SK-N-SH (cell line): ENCODE data around the gene PRRC2A. TPM values are rescaled to one million over a fixed set of nuclear protein-coding genes. Genes with fewer than 3 reads are reported as not detected.

Experiments
- CTCF ChIA-PET: fragments of 300-600, 350-600 bp; formaldehyde crosslinking; extraction: SDS; loops from one replicate; lab custom pipeline; 2021; lab: Yijun Ruan, JAX
- POLR2A ChIA-PET: fragments of 350-600 bp; sonication (Branson Sonifier 250); formaldehyde crosslinking; extraction: SDS; loops from one replicate; lab custom pipeline; 2020; ENCODE audit warnings: antibody characterized with exemption, inconsistent platforms; lab: Yijun Ruan, JAX
- DNase-seq: peaks from one replicate; pipeline ENCODE4 v3.0.0; 2012
- H2AFZ ChIP-seq: fragments of 200-600 bp; sonication (generic); 2 replicates; pipeline ENCODE4 v1.8.1; 2016; ENCODE audit warnings: antibody characterized with exemption, mild to moderate bottlenecking, low read depth
- H3F3A ChIP-seq: fragments of 200-600 bp; sonication (generic); replicated peaks from 2 replicates; pipeline ENCODE3; 2016; ENCODE audit warnings: antibody characterized with exemption, mild to moderate bottlenecking; ENCODE audit not compliant: insufficient read depth
- H3K27ac ChIP-seq, 2 experiments: fragments of 200-500 bp in 1 of 2; fragments of 200-600 bp in 1 of 2; sonication (Bioruptor generic) in 1 of 2; sonication (generic), shearing (Covaris generic) in 1 of 2; 2 replicates each; pipeline versions ENCODE4 v1.5.1 to v1.6.1; 2014 to 2016; ENCODE audit warnings: low read depth in 2 of 2, inconsistent platforms in 1 of 2, low read length in 1 of 2, mild to moderate bottlenecking in 1 of 2, mixed read lengths in 1 of 2
- H3K27me3 ChIP-seq: fragments of 200-600 bp; sonication (generic), shearing (Covaris generic); 2 replicates; pipeline ENCODE4 v1.6.1; 2016; ENCODE audit warnings: mixed run types; ENCODE audit not compliant: insufficient read depth
- H3K36me3 ChIP-seq, 2 experiments: fragments of 200-500 bp in 1 of 2; fragments of 200-600 bp in 1 of 2; sonication (Bioruptor generic) in 1 of 2; sonication (generic) in 1 of 2; replicated peaks in 1 of 2; 2 replicates each; pipeline versions ENCODE3 to v1.5.1; 2014 to 2016; ENCODE audit warnings: low read length in 1 of 2, mild to moderate bottlenecking in 1 of 2; ENCODE audit not compliant: insufficient read depth in 2 of 2, control insufficient read depth in 1 of 2
- H3K4me1 ChIP-seq, 2 experiments: fragments of 200-500 bp in 1 of 2; fragments of 200-600 bp in 1 of 2; sonication (Bioruptor generic) in 1 of 2; sonication (generic), shearing (Covaris generic) in 1 of 2; 2 replicates each; pipeline versions ENCODE4 v1.5.1 to v1.6.1; 2014 to 2016; ENCODE audit warnings: low read depth in 1 of 2, low read length in 1 of 2, mixed run types in 1 of 2; ENCODE audit not compliant: insufficient read depth in 2 of 2, control insufficient read depth in 1 of 2
- H3K4me2 ChIP-seq: fragments of 200-600 bp; sonication (generic), shearing (Covaris generic); 2 replicates; pipeline ENCODE4 v1.6.1; 2017; ENCODE audit warnings: mixed run types
- H3K4me3 ChIP-seq, 2 experiments: fragments of 200-500 bp in 1 of 2; fragments of 200-600 bp in 1 of 2; sonication (Bioruptor generic) in 1 of 2; sonication (generic), shearing (Covaris generic) in 1 of 2; 2 replicates each; pipeline versions ENCODE4 v1.5.1 to v1.8.1; 2014 to 2016; ENCODE audit warnings: low read depth in 2 of 2, inconsistent platforms in 1 of 2, low read length in 1 of 2, mild to moderate bottlenecking in 1 of 2, mixed read lengths in 1 of 2, moderate library complexity in 1 of 2
- H3K79me2 ChIP-seq: fragments of 200-600 bp; sonication (generic); 2 replicates; pipeline ENCODE4 v1.8.1; 2017; ENCODE audit warnings: mild to moderate bottlenecking; ENCODE audit not compliant: insufficient read depth
- H3K9ac ChIP-seq: fragments of 200-600 bp; sonication (generic); 2 replicates; pipeline ENCODE4 v1.6.1; 2017; ENCODE audit warnings: mixed run types
- H3K9me2 ChIP-seq: fragments of 200-600 bp; sonication (generic); 2 replicates; pipeline ENCODE4 v1.6.1; 2017; ENCODE audit warnings: mixed run types
- H3K9me3 ChIP-seq: fragments of 200-600 bp; sonication (generic); 2 replicates; pipeline ENCODE4 v1.6.1; 2017; ENCODE audit warnings: mixed run types, mild to moderate bottlenecking, moderate library complexity
- H4K20me1 ChIP-seq: fragments of 200-600 bp; sonication (generic); 2 replicates; pipeline ENCODE4 v1.6.1; 2017; ENCODE audit warnings: mild to moderate bottlenecking, mixed run types; ENCODE audit not compliant: insufficient read depth
- CHD2 ChIP-seq: fragments of 150-350 bp; IDR thresholded peaks from 2 replicates; pipeline ENCODE4 v1.6.1; 2018; ENCODE audit warnings: low read length; ENCODE audit not compliant: partially characterized antibody
- EZH2phosphoT487 ChIP-seq: fragments of 200-600 bp; sonication (generic); IDR thresholded peaks from 2 replicates; pipeline ENCODE4 v1.6.1; 2017; ENCODE audit warnings: low read depth, mixed run types, mild to moderate bottlenecking, antibody characterized with exemption, moderate library complexity, borderline replicate concordance
- FOSL2 ChIP-seq: IDR thresholded peaks from 2 replicates; pipeline ENCODE4 v1.4.0; 2012; ENCODE audit warnings: low read depth, mild to moderate bottlenecking, moderate library complexity, borderline replicate concordance
- FOXJ3 ChIP-seq: sonication (generic); formaldehyde crosslinking; IDR thresholded peaks from 2 replicates; pipeline ENCODE4 v1.5.1; 2020; ENCODE audit warnings: mild to moderate bottlenecking, missing genetic modification reagents
- GABPA ChIP-seq: IDR thresholded peaks from 2 replicates; pipeline ENCODE4 v1.4.0; 2012; ENCODE audit warnings: low read depth, mild to moderate bottlenecking
- GATA2 ChIP-seq: sonication (generic); formaldehyde crosslinking; IDR thresholded peaks from 2 replicates; pipeline ENCODE4 v1.5.0; 2020; ENCODE audit warnings: mild to moderate bottlenecking, missing genetic modification reagents
- JUND ChIP-seq: IDR thresholded peaks from 2 replicates; pipeline ENCODE4 v1.4.0; 2012
- MEF2A ChIP-seq: IDR thresholded peaks from 2 replicates; pipeline ENCODE4 v1.4.0; 2012; ENCODE audit warnings: low read depth, borderline replicate concordance
- MXI1 ChIP-seq: IDR thresholded peaks from 2 replicates; pipeline ENCODE4 v1.6.1; 2012; ENCODE audit warnings: mild to moderate bottlenecking, low read depth, low read length, improper control_type of control experiment
- POLR2AphosphoS5 ChIP-seq: IDR thresholded peaks from 2 replicates; pipeline ENCODE4 v1.6.1; 2012; ENCODE audit warnings: low read depth, low read length
- RAD21 ChIP-seq: IDR thresholded peaks from 2 replicates; pipeline ENCODE4 v1.6.1; 2012; ENCODE audit warnings: mild to moderate bottlenecking, low read length
- RCOR1 ChIP-seq: fragments of 150-350 bp; IDR thresholded peaks from 2 replicates; pipeline ENCODE4 v1.6.1; 2017; ENCODE audit warnings: antibody characterized with exemption, low read length
- RFX5 ChIP-seq: IDR thresholded peaks from 2 replicates; pipeline ENCODE4 v1.6.1; 2012; ENCODE audit warnings: mild to moderate bottlenecking, improper control_type of control experiment, low read length
- SMC3 ChIP-seq: IDR thresholded peaks from 2 replicates; pipeline ENCODE4 v1.6.1; 2012; ENCODE audit warnings: low read depth, low read length, improper control_type of control experiment
- WGBS: methylation state at CpG from one replicate; pipeline ENCODE4 v1.1.6; 2017; ENCODE audit warnings: low lambda C conversion rate; 5-methylcytosine and 5-hydroxymethylcytosine counted together
- polyA plus RNA-seq, 3 experiments: library from polyadenylated mRNA; depleted of rRNA; stranded (reverse); fragments of >200 nt; gene quantifications; 2 replicates each; pipeline ENCODE4 v1.2.3, GENCODE V29; 2012
- TF ChIP-seq, protein P1 (sequence below): IDR thresholded peaks from 2 replicates; pipeline ENCODE4 v1.4.0; 2012; ENCODE audit warnings: low read depth, borderline replicate concordance
- TF ChIP-seq, protein P2 (sequence below): IDR thresholded peaks from 2 replicates; pipeline ENCODE4 v1.4.0; 2012; ENCODE audit warnings: low read depth
- TF ChIP-seq, protein P3 (sequence below): fragments of 150-350 bp; IDR thresholded peaks from 2 replicates; pipeline ENCODE4 v1.6.1; 2017; ENCODE audit warnings: antibody characterized with exemption, low read length, low read depth, borderline replicate concordance

Gene PRRC2A
- polyA plus RNA-seq, 1 of the 3 experiments (the other 2 are of a cell fraction): 76.1 TPM

DNA sequence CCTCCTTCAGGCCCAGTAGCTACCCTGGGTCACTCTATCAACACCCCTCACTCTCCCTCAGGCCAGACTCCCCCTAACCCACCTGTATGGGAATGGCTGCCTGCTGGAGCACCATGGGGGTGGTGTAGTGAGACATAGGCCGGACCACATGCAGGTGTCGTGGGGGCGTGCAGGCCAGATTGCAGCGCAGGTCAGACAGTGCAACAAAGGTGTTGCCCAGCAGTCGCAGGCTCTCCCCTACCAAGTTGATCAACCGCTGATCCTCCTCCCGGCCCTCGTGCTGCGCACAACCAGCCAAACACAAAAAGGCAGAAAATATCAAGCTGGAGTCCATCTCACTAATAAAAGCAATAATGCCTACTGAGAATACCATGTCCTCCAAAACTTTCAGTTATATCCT lies 24.8 kb downstream of the PRRC2A start:
- H3K4me1 ChIP-seq: no peaks in the 10 kb centered on the region
- H3K4me2 ChIP-seq: no peak overlapping the region
- DNase-seq: no peak
- peaks cover 9% of the 10 kb centered on the region for H3F3A ChIP-seq
- H3K79me2 ChIP-seq: peaks cover 25% of the 10 kb centered on the region
- no peaks in the 10 kb centered on the region for H3K9me3 ChIP-seq
- H3K9me2 ChIP-seq: no peaks in the 10 kb centered on the region
- H2AFZ ChIP-seq: no peak overlapping the region
- no peaks in the 10 kb centered on the region for H3K27me3 ChIP-seq
- H3K4me3 ChIP-seq: no peak overlapping the region
- H3K9ac ChIP-seq: no peak overlapping the region
- H4K20me1 ChIP-seq: no peaks in the 10 kb centered on the region
- H3K27ac ChIP-seq: no peak overlapping the region
- ChIA-PET POLR2A (no interaction called here), CTCF (interaction anchor here (1.4 kb wide), 1 partner anchor 20 kb away, joined by 3 read pairs; no protein-coding TSS in a partner anchor)
- 98% methylated on average over 9 of the region's 9 CpGs for WGBS
- TF ChIP-seq, protein P1, sequence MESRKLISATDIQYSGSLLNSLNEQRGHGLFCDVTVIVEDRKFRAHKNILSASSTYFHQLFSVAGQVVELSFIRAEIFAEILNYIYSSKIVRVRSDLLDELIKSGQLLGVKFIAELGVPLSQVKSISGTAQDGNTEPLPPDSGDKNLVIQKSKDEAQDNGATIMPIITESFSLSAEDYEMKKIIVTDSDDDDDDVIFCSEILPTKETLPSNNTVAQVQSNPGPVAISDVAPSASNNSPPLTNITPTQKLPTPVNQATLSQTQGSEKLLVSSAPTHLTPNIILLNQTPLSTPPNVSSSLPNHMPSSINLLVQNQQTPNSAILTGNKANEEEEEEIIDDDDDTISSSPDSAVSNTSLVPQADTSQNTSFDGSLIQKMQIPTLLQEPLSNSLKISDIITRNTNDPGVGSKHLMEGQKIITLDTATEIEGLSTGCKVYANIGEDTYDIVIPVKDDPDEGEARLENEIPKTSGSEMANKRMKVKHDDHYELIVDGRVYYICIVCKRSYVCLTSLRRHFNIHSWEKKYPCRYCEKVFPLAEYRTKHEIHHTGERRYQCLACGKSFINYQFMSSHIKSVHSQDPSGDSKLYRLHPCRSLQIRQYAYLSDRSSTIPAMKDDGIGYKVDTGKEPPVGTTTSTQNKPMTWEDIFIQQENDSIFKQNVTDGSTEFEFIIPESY: no peak
- no peak for TF ChIP-seq JUND
- no peak for TF ChIP-seq RCOR1
- TF ChIP-seq CHD2: no peak
- no peak for TF ChIP-seq POLR2AphosphoS5
- TF ChIP-seq GATA2 (CRISPR knock-in tag): no peak
- TF ChIP-seq MXI1: no peak
- TF ChIP-seq MEF2A: no peak
- TF ChIP-seq, protein P2, sequence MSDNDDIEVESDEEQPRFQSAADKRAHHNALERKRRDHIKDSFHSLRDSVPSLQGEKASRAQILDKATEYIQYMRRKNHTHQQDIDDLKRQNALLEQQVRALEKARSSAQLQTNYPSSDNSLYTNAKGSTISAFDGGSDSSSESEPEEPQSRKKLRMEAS: no peak
- TF ChIP-seq GABPA: no peak
- TF ChIP-seq FOSL2: no peak
- no peak for TF ChIP-seq RFX5
- TF ChIP-seq RAD21: no peak
- no peak for TF ChIP-seq EZH2phosphoT487
- no peak for TF ChIP-seq SMC3
- TF ChIP-seq, protein P3, sequence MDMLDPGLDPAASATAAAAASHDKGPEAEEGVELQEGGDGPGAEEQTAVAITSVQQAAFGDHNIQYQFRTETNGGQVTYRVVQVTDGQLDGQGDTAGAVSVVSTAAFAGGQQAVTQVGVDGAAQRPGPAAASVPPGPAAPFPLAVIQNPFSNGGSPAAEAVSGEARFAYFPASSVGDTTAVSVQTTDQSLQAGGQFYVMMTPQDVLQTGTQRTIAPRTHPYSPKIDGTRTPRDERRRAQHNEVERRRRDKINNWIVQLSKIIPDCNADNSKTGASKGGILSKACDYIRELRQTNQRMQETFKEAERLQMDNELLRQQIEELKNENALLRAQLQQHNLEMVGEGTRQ: no peak
- no peak for TF ChIP-seq FOXJ3 (CRISPR knock-in tag)
- peaks cover 59 to 79% of the 10 kb centered on the region in 2 experiments for H3K36me3 ChIP-seq
